Measurements from ENCODE around the gene UPK3B.
"Not testable (repeated sequence)": the region's sequence is repeated elsewhere in the genome, so short reads cannot be mapped to it uniquely, and the experiment has no call there.

UPK3B gene

DNA sequence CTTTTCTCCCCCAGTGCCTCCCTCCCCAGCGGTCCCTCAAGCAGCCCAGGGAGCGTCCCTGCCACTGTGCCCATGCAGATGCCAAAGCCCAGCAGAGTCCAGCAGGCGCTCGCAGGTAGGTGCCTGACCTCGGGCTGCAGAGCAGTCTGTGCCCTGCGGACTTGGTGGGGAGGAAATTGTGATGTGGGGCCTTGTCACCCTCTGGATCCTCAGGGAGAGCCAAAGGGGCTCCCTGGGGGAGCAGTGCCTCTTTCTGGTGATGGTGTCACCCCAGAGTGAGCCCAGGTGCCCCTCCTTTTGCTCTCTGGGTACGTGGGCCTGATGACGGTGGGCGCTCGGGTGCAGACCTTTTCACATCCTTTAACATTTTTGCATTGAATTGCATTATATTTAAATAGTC, 18.2 kb upstream of the UPK3B start:
- not testable (repeated sequence) for DNase-seq

DNA sequence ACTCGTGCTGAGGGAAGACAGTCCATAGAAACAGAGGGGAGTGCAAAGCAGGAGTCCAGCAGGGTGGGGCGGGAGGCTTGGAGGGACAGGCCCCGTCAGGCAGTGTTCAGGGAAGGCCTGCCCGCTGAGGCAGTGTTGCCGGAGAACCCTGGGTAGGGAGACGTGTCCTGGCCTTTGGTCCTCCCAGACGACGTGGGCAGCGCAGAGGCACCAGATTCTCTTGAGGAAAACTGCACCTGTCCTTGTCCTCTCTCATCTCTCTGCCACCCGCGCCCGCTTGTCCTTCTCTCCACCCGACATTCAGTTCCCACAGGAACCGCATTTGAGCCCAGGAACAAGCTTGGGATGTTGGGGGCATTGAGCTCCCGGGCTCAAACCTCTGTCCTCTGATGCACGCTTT, 14.6 kb upstream of the UPK3B start:
- not testable (repeated sequence) for DNase-seq

DNA sequence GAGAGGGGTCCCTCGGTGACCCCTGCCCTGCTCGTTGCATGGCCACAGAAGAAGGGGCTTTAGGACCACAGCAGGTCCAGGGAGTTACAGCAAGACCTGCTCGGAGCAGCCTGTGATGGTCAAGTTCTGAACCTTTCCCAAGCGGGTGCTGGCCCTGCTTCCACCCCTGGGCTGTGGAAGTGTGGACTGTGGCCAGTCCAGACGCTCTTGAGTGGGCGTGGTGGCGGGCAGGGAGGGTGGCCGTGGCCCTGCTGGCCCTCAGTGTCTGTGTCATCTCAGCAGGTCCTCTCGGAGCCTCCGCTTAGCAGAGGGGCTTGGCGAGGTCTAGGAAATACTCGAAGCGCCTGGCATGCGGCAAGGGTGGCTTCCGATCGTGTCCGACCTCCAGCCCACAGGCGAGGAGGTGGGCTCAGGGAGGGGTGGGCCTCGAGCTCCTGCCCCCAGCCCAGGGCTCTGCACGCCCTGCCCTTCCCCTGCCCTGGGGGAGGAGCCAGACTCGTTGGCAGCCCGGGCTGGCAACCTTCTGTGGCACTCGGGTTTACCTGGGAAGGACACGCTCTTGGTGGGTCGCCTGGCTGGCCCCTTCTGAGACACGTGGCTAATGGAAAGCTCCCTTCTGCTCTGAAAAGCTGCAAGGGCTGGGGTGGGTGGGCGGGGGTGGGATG, 12.3 kb upstream of the UPK3B start:
- DNase-seq: not testable (repeated sequence)

DNA sequence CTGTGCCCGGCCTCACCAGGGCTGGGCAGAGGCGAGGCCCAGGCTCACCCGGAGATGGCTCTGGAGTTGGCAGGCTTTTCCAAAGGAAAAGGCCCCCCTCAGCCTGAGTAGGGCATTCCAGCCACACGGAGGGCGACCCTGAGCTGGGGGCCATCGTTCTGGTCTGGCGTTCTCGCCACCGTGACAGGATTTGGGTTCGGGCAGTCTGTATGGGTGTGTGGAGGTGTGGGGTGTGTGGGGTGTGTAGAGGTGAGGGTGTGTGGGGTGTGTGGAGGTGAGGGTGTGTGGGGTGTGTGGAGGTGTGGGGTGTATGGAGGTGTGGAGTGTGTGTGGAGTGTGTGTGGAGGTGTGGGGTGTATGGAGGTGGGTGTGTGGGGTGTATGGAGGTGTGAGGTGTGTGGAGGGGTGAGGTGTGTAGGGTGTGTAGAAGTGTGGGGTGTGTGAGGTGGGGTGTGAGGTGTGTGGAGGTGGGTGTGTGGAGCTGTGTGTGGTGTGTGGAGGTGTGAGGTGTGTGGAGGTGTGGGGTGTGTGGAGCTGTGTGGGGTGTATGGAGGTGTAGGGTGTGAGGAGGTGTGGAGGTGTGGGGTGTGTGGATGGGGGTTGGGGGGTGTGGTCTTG, 11.7 kb upstream of the UPK3B start:
- not testable (repeated sequence) for DNase-seq

DNA sequence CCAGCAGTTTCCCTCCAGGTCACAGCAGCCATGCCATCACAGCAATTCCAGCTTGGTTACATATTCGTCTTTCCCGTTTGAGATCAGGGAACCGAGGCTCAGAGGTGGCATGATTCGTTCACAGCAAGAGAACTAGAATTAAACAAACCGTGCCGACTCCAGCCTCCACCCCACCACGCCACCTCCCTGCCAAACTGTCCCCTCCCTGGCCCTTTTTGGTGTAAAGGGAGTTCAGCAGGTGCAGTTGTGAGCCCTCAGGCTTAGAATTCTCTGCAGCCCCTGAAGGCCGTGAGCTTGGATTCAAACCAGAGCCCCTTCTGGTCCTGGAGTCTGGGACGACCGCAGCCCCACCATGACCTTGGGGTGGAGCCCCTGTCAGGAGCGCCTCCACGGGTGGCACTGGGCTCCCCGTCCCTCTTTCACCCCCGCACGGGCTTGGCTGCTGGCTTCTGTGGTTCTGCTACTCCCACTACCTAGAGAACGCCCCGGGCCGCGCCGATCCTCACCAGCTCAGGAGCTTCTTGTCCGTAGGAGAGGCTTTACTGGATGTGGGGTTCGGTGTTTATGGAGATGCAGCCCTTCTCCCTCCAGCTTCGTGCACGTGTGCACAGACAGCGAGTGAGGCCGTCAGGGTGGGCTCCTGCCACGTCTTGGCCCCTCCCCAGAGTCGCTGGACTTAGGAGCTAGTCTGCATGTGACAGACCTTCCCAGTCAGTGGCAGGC, 11.0 kb upstream of the UPK3B start:
- not testable (repeated sequence) for DNase-seq

DNA sequence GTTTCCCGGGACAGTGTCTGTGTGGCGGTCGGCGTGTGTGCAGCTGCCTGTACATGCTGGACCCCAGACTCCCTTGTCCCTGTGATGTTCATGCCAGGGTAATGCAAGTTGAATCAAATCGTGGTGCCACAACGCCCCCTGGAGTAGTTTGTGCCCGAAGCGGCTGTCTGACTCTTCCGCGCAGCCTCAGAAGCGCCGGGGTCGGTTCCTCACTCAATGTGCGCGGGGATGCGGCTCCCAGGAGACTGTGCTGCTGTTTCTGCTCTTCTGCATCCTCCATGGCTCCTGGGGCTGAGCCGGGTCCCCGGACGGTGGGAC, 10.5 kb upstream of the UPK3B start:
- not testable (repeated sequence) for DNase-seq

DNA sequence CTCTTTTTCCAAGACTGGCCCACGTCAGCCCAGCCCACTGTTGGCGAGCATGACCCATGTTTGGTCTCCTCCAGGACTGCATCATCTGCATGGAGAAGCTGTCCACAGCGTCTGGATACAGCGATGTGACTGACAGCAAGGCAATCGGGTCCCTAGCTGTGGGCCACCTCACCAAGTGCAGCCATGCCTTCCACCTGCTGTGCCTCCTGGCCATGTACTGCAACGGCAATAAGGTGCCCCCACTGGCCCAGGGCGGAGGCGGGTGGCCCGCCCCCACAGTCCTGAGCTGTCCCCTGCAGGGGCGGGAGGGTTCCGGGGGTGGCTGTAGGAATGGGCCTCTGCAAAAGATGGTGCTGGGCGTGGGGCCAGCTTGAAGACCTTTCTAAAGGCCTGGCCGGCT, 8.1 kb upstream of the UPK3B start:
- DNase-seq: not testable (repeated sequence)

DNA sequence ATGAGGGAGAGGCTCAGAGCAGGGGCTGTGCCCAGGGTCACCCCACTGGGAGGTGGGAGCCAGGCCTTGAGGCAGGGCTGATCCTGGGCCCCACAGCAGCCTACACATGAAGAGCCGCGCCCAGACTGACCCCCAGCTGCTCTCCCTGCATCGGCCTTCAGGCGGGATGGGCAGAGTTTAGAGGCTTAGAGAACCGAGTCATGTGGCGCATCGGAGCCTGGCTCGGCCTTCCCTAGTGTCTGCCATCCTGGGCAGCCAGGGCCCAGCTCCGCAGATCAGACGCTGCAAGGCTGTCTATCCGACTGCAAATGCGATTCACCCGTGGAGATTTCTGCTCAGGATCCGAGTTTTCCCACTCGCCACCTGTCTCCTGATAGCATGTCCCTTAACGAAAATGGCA, 7.5 kb upstream of the UPK3B start:
- not testable (repeated sequence) for DNase-seq

DNA sequence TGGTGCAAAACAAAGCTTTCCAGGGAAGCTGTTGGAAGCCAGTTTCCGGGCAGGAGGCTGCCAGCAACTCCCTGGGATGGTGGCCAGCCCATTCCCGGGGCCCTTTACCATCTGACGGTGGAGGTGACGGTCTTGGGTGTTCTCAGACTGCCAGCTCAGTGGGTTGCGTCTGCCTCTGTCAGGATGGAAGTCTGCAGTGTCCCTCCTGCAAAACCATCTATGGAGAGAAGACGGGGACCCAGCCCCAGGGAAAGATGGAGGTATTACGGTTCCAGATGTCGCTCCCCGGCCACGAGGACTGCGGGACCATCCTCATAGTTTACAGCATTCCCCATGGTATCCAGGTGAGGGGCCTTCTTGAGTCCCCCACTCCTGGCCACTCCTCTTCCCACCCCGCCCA, 7.1 kb upstream of the UPK3B start:
- not testable (repeated sequence) for DNase-seq

DNA sequence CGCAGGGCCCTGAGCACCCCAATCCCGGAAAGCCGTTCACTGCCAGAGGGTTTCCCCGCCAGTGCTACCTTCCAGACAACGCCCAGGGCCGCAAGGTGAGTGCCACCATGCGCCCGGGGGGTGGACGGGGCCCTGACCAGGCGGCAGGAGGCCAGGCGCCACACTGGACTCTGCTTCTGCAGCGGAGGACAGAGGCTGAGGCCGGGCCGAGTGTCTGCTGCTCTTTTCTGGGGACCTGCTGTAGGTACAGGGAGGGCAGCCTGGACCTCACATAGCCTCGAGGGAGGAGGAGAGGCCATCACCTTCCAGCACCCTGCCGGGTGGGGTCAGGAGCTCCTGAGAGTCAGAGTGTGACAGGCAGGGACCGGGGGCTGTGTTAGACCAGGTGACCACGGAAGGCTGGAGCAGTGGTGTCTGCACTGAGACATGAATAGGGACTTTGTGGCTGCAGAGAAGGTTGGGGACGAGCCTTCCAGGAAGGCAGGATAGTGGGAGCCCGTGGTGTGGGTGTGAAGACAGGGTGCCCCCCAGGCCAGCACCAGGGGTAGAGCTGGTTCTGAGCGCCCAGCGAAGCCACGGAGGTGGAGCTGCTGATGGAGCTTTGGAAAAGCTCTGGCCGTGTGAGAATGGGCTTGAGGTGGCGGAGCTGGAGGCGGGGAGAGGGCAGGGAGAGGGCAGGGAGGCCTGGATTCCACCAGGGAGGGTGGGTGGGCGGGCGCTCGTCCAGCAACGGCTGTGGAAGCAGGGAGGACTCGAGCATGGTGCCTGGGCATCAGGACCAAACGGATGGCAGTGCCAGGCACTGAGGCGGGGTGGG, 5.8 kb upstream of the UPK3B start:
- not testable (repeated sequence) for DNase-seq

DNA sequence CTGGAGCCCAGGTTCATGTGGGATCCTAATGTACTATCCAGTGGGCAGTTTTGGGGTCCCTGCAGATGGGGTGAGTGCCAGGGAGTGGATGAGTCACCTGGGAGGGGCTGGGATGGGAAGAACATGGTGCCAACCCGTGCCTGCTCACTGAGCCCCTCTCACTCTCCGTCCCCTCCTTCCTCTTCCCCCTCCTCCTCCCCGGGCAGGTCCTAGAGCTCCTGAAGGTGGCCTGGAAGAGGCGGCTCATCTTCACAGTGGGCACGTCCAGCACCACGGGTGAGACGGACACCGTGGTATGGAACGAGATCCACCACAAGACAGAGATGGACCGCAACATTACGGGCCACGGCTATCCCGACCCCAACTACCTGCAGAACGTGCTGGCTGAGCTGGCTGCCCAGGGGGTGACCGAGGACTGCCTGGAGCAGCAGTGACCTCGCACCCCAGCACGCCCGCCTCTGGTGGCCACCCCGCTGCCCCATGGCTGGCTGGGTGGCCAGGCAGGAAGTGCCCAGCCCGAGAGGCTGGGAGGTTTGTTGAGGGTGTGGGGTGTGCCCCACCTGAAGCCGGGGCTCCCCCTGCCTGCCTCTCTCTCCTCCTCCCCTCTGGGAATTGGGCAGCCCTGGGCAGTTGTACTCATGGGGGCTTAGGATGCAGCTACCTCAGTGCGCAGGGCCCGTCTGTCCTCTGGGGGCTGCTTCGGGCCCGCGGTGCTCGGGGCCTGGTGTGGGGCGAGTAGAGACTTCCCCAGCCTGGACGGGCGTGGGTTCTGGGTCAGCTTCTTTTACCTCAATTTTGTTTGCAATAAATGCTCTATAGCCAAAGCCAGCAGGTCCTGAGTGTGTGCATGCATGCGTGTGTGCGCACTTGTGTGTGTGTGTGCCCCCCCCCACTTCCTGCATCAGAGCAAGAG, 4.9 kb upstream of the UPK3B start:
- DNase-seq: no peak

DNA sequence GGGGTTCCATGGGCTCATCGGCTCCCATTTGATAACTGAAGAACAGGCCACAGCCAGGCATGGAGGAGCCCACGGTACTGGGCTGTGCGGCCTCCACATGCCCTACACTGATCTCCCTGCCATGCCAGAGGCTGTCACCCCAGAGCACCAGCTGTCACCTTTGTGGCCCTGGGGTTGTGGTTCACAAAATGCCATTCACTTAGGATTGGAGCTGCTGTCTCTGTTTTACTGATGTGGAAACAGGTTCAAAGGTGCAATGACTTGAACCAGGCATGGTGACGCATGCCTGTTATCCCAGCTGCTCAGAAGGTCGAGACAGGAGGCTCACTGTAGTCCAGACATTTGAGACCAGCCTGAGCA, 4.3 kb upstream of the UPK3B start:
- no peak for DNase-seq

DNA sequence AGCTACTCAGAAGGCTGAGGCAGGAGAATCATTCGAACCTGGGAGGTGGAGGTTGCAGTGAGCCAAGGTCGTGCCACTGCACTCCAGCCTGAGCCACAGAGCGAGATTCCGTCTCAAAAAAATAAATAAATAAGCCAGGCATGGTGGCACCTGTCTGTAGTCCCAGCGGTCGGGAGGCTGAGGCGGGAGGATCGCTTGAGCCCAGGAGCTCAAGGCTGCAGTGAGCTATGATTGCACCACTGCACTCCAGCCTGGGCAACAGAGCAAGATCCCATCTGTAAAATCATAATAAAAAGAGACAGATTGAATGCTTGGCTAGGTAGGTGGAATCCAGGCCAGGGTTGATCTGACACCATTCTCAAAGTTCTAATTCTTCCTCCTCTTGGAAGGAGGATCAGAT, 3.7 kb upstream of the UPK3B start:
- not testable (repeated sequence) for DNase-seq

DNA sequence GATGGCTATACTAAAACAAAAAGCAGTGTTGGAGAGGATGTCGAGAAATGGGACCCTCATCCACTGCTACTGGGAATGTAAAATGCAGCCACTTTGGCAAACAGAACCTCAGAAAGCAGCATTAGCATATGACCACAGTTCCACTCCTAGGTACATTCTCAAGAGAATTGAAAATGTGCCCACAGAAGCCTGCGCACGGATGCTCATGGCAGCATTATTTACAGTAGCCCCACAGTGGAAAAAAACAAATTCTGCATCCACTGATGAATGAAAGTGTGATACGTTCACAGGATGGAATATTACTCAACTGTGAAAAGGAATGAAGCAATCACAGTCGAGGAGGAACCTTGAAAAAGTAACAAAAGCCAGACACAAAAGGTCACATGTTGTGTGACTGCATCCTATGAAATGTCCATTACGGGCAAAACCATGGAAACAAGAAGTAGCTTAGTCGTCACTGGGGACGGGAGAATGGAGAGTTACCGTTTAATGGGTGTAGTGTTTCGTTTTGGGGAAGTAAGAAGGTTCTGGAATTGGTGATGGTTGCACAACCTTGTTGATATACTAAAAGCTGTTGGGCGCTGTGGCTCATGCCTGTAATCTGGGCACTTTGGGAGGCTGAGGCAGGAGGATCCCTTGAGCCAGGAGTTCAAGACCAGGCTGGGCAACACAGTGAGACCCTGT, 2.5 kb upstream of the UPK3B start:
- DNase-seq: no peak

DNA sequence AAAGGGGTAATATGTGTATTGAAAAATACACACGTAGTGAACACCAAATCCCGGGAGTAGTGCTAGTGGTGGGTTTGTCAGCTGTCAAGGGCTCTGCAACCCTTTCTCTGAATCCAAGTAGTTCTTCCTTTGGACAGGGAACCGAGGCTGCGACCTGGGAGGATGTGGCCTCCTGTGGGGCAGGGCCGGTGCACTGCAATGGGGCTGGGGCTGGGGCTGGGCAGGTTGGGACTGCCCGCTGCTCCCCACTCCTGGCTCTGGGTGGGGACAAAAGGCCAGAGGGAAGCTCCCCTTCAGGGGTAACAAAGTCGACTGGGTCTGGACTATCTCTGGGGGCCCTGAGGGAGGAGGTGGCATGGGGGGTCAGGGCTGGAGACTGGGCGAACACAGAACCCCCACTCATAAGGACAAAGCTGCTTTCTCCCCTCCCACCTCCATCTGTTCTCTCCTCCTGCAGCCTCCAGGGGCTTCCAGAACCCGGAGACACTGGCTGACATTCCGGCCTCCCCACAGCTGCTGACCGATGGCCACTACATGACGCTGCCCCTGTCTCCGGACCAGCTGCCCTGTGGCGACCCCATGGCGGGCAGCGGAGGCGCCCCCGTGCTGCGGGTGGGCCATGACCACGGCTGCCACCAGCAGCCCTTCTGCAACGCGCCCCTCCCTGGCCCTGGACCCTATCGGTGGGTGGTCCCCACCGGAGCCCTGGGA, 1.0 kb downstream of the UPK3B start:
- not testable (repeated sequence) for DNase-seq

DNA sequence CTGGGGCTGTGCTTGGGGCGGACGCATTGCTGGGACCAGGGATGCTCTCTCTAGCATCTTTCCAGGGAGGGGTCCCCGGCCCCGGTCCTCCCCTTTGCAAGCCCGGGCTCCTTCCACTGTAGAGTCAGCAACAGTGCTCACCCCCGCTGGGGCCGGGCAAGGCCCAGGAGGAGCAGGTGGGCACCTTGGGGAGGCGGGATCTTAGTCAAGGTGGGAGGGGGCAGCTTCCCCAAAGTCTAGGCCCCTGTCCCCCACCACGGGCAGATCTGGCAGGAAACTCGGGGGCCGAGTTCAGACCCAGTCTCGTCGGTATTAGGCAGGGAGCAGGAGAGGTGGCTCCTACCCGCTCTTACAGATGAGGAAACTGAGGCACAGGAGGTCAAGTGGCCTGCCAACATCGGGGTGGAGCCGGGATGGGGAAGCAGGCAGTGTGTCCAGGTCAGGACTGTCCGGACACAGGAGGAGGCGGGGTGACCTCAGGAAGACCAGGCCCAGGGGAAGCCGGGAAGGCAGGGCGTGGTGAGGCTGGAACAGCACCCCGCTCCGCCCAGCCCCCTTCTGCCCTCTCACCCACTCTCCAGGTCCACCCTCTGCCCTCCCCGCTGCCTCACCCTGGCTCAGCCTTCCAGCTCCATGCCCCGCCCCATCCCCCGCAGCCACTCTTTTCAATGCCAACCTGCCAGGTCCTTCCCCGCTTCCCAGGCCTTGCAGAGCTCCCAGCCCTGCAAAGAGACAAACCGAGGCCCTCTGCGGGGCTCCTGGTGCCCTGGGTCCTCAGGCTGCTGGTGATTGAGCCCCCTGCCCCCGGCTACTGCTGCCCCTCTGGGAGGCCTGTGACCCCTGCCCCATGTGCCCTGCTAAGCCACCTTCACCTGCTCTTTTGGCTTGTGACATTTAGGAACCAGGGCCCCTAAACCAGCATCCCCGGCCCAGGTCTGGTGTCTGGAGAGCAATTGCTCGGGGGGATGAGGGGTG, 1.8 kb downstream of the UPK3B start:
- DNase-seq: not testable (repeated sequence)

DNA sequence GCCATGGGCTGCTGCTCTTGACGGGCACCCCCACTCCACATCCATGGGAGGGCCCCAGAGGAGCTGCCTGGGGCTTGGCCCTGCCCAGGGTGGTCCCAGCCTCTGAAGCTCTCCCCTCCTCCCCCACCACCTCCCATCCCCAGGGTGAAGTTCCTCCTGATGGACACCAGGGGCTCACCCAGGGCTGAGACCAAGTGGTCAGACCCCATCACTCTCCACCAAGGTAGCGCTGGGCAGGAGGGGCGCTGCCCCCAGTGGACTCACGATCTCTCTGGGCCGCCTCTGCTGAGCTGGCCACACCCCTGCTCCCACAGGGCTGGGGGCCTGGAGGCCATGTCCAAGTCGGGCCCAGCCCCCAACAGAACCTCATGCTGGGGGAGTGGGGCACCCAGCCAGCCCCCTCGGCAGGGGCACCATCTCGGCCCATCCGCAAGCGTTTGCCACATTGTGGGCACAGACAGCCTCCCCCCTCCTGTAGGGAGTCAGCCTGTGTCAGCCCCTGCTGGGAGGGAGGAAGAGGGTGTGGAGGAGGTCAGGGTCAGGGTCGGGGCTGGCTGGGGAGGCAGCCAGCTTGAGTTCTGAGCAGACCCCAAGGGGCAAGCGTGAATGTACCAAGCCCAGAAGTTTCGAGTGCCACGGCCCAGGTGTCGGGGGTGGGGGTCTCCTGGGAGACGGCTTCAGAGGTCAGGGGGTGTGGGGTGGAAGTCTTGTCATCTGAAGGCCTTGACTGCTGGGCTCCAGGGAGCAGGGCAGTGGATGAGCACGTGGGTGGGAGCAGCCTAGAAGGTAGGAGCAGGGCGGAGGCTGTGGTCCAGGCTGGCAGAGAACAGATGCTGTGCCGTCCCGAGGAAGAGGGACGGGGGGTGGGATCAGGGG, 2.8 kb downstream of the UPK3B start:
- DNase-seq: no peak

All from GF-D8 (cell line).